ENCODE measurements around the gene FOSL1.

Gene FOSL1

DNA sequence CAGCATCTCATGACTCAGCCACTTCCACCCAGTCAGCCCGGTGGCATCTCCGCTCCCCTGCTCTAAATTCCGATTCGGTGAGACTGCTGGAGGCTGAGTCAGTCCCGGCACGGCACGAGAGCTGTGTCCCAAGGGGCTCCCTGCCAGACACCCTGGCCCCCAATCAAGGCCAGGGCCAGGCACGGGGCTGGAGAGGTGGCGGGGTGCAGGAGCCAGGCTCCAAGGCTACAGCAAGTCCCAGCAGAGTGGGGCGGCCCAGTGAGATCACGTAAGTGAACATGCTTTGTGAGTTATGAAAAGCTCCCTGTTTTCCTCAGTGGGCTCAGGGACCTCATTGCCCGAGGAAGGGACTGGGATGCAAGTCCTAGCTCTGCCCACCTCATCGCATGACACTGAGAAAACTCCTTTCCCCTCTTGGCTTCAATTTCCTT, 15.6 kb upstream of the FOSL1 start:
- peak overlapping the region; percentile 9 for H3K4me3 ChIP-seq (ENCODE audit: low read depth, low read length)
- DNase-seq (ENCODE audit: low read depth), result peak; percentile 96
- TF ChIP-seq, protein P1, sequence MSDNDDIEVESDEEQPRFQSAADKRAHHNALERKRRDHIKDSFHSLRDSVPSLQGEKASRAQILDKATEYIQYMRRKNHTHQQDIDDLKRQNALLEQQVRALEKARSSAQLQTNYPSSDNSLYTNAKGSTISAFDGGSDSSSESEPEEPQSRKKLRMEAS (IDR thresholded peaks at IDR 0.05; ENCODE audit: low read depth, low read length), result peak; percentile 24; the same call in 1 of the 2 replicates
- TF ChIP-seq MYC (IDR thresholded peaks at IDR 0.05; ENCODE audit: low read depth, low read length), result no peak

DNA sequence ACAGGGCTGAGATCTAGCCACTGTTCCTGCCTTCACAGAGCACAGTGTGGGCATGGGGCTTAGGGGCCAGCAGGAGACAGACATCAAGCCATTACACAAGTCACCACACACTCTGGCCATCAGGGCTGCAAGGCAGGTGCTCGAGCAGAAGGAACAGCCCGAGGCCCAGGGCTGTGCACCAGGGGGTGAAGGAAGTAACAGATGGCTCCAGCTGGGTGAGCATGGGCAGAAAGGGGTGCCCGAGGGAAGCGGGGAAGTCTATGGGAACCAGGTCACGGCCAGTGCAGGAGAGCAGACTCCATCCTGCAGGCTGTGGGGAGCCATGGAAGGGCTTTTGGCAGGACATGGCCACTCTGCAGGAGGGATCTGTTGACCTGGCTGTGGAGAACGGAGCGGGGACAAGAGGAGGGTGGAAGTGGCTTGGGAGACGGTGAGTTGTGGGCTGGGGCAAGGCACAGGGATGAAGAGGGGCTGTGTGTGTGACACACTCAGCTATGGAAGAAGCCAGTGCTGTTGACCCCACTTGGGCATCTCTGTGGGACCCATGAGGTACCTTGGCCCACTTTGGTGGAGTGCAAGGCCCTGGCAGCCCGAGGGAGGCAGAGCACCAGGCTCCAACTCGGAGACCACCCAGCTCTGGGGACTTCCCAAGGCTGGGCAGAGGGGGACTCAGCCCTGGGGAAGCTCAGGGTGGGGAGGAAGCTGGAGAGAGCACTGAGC, 15.1 kb upstream of the FOSL1 start:
- TF ChIP-seq, protein P2, sequence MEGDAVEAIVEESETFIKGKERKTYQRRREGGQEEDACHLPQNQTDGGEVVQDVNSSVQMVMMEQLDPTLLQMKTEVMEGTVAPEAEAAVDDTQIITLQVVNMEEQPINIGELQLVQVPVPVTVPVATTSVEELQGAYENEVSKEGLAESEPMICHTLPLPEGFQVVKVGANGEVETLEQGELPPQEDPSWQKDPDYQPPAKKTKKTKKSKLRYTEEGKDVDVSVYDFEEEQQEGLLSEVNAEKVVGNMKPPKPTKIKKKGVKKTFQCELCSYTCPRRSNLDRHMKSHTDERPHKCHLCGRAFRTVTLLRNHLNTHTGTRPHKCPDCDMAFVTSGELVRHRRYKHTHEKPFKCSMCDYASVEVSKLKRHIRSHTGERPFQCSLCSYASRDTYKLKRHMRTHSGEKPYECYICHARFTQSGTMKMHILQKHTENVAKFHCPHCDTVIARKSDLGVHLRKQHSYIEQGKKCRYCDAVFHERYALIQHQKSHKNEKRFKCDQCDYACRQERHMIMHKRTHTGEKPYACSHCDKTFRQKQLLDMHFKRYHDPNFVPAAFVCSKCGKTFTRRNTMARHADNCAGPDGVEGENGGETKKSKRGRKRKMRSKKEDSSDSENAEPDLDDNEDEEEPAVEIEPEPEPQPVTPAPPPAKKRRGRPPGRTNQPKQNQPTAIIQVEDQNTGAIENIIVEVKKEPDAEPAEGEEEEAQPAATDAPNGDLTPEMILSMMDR (IDR thresholded peaks at IDR 0.05; ENCODE audit: low read depth, low read length), result no peak
- TF ChIP-seq, protein P1 (IDR thresholded peaks at IDR 0.05; ENCODE audit: low read depth, low read length), result no peak
- TF ChIP-seq MYC (IDR thresholded peaks at IDR 0.05; ENCODE audit: low read depth, low read length) (no peak), POLR2A (IDR thresholded peaks at IDR 0.05; ENCODE audit: extremely low read depth, insufficient read length) (no peak)
- DNase-seq (ENCODE audit: low read depth), result peak; percentile 73
- H3K4me3 ChIP-seq (ENCODE audit: low read depth, low read length), result peak overlapping the region; percentile 19

DNA sequence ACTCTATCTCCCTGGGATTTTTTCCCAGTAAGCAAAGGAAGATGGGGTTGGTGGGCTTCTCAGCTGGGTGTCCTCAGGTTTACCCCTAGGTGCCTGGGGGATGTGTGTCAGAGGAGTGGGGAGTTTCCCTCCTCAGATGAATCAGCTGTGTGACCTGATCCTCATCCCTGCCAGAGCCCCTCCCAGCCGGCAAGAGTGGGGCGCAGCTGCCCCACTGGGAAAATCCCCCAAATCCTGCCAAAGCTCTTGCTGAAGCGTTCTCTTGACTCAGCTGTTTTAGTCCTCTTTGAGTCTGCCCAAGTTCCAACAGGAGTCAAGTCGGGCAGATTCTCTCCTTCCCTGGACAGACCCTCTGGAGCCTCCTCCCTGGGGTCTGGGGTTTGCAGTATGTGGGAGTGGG, 12.7 kb upstream of the FOSL1 start:
- DNase-seq (ENCODE audit: low read depth), result no peak
- H3K4me3 ChIP-seq (ENCODE audit: low read depth, low read length), result no peak overlapping the region
- TF ChIP-seq, protein P2 (IDR thresholded peaks at IDR 0.05; ENCODE audit: low read depth, low read length), result no peak
- TF ChIP-seq MYC (IDR thresholded peaks at IDR 0.05; ENCODE audit: low read depth, low read length) (no peak), POLR2A (IDR thresholded peaks at IDR 0.05; ENCODE audit: extremely low read depth, insufficient read length) (no peak)
- TF ChIP-seq, protein P1 (IDR thresholded peaks at IDR 0.05; ENCODE audit: low read depth, low read length), result no peak

- TF ChIP-seq, protein P2 (IDR thresholded peaks at IDR 0.05; ENCODE audit: low read depth, low read length), result peak; percentile 59
- no peak for TF ChIP-seq POLR2A (IDR thresholded peaks at IDR 0.05; ENCODE audit: extremely low read depth, insufficient read length)
- no peak for TF ChIP-seq MYC (IDR thresholded peaks at IDR 0.05; ENCODE audit: low read depth, low read length)
- TF ChIP-seq, protein P1 (IDR thresholded peaks at IDR 0.05; ENCODE audit: low read depth, low read length), result no peak
- no peak overlapping the region for H3K4me3 ChIP-seq (ENCODE audit: low read depth, low read length)
- peak; percentile 77 for DNase-seq (ENCODE audit: low read depth)
These were observed 11.7 kb upstream of the FOSL1 start for GRCh38 chr11:65911682-65912568.

- H3K4me3 ChIP-seq (ENCODE audit: low read depth, low read length), result no peak overlapping the region
- TF ChIP-seq, protein P1 (IDR thresholded peaks at IDR 0.05; ENCODE audit: low read depth, low read length), result no peak
- TF ChIP-seq MYC (IDR thresholded peaks at IDR 0.05; ENCODE audit: low read depth, low read length), result no peak
- TF ChIP-seq, protein P2 (IDR thresholded peaks at IDR 0.05; ENCODE audit: low read depth, low read length), result no peak
- TF ChIP-seq POLR2A (IDR thresholded peaks at IDR 0.05; ENCODE audit: extremely low read depth, insufficient read length), result no peak
- no peak for DNase-seq (ENCODE audit: low read depth)
These were observed 7.7 kb upstream of the FOSL1 start for GRCh38 chr11:65907878-65908277.
